NCI-H1105 (cell line): ENCODE measurements around the gene TEDC1.

ENCODE experiments used
- DNase-seq: peaks from one replicate; lab custom pipeline; 2025; lab: John Stamatoyannopoulos, UW

The TEDC1 gene, protein sequence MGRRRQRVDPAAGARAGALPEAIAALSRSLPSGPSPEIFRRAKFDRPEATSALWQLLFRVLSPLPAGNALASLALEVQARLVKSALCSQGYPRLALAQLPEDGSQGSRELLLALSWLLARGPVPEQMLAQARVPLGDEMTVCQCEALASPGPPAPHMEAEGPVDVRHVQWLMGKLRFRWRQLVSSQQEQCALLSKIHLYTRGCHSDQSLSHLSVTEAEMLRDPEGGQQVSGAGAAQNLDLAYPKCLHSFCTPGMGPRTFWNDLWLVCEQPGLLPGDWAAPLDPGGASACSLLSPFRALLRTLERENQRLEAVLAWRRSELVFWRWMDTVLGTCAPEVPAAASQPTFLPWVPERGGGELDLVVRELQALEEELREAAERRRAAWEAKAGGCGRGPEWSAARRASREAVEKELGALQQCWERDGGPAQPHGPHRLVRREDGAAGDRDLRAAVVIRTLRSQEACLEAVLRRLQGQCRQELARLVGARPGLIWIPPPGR

DNA sequence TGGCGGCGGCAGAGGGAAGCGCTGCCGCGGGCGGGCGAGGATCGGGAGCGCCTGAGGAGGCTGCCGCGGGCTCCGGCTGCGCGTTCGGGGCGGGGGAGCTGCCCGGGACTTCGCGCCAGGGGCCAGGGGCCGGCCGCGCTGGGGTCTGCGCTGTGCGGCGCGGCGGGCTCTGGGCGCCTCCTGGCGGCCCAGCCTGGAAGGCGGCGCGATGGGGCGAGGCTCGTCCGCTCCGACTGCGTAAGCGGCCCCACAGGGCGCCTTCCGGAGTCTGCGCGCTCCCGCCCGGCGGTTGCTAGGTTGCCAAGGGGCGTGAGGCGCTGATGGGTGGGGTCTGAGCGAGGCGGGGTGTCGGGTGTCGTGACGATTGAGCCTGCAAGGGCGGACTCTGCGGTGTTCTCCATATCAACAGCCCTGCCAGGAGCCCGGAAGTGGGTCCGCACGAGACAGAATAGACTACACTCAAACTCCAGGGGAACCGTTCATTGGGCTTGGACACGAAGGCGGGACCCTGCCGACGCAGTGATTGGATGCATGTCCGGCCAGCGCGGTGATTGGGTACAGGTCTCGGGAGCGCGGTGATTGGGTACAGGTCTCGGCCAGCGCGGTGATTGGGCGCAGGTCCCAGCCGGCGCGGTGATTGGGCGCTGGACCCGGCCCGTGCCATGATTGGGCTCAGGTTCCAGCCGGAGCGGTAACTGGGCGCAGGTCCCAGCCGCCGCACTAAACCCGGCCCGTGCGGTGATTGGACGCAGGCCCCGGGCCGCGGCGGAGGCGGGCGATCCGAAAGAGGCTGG, at the start of gene TEDC1:
TSS of gene TEDC1 (plus strand) at position 675 of the 794 bp plus-strand sequence. CDS start 130 bp downstream, outside the sequence.
- DNase-seq = peak; percentile 100

DNA sequence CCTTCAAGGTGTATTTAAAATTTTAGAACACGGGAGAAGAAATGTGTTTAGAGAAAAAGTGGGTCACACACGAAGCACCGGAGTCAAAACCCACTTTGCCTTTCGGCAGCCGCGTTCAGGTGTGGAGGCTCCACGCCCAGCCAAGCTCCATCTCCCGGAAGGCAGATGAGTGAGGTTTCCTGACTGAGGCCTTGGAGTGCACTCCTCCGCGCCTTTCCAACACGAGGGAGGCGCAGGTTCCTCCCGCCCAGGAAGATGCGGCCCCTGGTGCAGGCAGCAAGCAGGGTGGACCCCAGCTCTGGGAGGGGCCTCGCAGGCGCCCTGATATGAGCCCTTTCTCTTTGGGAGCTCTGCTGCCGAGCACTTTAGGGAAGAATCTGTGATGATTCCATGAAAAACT, 48.9 kb upstream of the TEDC1 start:
- DNase-seq = no peak

DNA sequence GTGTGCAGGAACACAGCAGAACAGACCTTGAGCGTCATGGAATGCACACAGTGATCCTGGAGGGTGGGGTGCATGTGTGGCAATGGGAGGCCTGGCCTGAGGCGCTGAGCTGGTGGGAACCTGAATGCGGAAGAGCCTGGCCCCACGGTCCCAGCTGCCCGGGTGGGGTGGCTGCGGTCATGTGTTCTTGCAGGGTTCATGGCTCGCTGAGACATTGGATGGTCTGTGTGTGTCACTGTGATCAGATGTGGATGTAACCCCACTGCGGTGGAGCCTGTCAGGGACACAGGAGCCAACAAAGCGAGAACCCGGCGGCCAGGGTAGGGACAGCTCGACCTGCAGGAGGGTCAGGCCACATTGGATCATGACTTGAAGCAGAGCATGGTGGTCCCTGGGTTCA, 48.2 kb upstream of the TEDC1 start:
- DNase-seq = no peak

DNA sequence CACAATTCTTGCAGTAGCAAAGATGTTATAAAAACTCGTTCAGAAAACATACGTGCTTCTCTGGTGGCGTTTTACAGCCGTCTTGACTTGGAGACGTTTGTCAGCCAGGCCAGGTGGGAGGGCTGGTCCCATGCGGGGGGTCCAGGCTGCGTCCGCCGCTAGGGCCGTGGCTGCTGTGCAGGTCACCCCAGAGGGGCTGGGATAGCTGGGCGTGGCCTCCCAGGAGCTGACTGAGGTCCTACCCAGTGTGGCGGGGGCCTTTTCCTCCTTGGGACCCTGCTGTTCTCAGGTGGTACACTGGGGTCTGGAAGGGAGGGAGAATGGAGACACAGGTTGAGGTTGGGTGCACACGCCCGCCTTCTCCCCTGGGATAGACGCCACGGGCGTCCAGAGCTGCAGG, 46.2 kb upstream of the TEDC1 start:
- no peak for DNase-seq

DNA sequence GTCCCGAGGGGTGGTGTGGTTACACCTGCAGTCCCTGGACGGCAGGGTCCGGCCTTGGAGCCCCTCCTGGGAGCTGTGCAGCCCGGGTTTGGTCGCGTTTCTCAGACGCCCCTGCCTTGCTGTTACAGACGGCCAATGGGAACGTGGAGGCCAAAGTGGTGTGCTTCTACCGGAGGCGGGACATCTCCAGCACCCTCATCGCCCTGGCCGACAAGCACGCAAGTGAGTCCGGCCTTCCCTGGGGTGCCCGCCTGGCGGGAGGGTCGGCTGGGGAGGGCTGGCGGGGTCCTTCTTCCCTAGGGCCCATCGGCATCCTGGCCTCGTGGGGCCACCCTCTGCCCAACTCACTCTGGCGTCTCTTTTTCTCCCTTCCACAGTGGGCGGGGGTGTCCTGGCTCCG, 45.8 kb upstream of the TEDC1 start:
- no peak for DNase-seq

DNA sequence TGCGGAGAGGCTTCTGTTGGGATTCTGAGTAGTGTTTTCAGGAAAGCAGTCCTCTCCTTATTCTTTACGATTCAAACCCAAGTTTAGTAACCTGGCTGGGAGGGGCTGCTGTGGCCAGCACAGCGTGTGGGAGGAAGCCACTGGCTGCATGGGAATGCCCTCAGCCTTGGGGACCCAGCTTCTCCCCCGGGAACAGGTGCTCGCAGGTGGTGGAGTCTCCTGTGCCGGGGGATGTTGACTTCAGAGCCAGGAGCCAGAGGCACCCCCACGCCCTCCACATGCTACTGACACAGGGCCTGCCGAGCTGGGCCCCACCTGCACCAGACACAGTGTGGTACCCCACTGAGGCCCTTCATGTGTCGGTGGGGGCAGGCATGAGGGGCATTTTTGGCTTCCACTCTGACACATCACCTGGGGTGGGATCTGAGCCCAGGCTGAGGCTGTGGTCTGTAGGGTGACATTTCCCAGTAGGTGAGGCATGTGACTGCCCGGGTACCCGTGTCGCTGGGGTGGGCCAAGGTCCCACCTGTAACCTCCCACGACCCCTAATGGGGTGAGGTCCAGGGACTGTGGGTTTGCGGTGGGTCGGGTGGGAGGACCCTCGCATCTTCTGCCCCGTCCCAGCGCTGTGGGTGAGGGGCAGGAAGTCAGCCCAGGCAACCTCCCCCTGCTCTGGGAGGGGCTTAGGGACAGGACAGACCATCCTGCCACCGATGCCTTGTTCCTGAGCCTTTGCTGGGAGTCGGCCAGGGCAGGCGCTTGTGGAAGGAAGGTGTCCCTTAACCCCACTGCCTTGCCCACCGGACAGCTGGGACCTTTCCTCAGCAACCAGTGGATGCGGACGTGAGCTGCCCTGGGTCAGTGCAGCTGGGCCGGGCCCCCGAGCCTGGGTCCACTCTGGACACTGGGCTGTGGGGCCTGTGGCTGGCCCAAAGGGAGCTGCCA, 44.9 kb upstream of the TEDC1 start:
- no peak for DNase-seq

DNA sequence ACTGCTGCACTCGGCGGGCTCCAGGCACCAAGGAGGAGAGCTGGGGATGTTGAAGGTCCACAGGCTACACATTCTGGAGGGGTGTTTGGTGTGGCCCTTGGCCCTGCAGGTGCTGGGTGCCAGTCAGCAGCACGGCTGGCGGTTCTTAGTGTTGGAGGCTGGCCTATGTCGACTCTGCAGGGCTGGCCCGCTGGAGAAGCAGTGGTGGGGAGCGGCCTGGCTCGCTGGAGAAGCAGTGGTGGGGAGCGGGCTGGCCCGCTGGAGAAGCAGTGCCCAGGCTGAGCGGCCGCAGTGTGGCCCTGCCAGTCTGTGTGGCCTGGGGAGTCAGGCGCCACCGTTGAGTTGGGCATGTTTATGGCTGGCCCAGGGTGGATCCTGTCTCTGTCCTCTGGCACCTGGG, 44.1 kb upstream of the TEDC1 start:
- no peak for DNase-seq

DNA sequence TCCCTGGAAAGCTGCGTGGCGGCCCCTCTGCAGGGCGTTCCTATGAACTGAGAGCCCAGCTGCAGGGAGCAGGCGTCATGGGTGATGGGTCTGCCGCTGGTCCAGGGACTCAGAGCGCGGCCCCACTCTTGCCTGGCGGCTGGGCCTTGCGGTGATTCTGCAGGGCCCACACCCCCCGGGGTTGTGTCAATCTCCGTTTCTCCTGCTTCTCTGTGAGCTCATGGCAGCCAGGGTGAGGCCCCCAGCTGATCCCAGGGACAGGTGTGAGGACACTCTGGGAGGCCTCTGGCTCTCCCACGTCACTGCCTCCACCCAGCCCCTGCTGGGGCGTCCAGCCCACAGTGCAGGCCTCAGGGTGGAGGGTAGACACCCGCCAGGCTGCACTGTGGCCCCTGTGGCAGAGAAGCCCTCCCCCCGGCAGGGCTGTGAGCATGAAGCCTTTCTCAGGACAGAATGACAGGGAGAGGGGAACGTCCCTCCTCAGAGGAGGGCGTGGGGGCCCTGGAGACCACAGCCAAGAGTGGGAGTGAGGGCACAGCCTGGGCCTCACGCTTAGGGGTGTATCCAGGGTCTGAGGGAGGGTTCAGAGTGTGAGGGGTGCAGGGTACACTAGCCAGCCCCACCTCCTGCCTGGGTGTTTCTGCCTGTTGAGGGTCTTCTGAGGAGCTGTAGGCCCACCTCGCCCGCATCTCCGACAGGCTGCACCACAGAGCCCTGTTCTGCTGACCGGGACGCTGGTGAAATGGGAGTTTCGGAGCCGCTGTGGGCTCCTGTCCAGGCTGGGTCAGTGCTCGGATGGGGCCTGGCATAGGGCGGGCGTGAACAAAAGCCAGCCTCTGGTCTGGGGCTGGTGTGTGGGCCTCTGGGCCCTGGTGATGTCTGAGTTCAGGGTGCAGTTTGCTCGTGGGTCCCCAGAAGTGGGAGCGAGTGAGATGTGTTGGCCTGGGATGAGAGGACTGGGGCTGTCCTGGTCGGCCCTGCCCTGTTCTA, 43.1 kb upstream of the TEDC1 start:
- DNase-seq = no peak

DNA sequence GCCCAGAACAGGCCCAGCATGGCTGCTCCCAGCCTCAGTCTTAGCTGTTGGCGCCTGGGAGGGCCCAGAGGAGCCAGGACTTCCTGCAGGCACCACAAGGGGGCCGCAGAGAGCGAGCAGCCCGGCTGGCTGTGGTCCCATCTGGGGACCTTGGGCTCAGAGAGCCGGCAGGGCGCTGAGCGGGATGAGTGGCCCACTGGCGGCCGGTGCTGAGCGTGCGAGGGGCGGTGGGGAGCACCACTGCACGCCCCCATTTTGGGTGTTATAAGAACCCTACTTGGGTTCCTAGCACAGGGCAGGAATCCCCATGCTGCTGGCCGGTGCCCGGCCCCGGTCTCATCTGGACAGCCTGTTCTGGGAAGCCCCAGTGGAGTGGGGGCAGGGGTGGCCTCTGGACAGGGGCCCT, 42.3 kb upstream of the TEDC1 start:
- no peak for DNase-seq

DNA sequence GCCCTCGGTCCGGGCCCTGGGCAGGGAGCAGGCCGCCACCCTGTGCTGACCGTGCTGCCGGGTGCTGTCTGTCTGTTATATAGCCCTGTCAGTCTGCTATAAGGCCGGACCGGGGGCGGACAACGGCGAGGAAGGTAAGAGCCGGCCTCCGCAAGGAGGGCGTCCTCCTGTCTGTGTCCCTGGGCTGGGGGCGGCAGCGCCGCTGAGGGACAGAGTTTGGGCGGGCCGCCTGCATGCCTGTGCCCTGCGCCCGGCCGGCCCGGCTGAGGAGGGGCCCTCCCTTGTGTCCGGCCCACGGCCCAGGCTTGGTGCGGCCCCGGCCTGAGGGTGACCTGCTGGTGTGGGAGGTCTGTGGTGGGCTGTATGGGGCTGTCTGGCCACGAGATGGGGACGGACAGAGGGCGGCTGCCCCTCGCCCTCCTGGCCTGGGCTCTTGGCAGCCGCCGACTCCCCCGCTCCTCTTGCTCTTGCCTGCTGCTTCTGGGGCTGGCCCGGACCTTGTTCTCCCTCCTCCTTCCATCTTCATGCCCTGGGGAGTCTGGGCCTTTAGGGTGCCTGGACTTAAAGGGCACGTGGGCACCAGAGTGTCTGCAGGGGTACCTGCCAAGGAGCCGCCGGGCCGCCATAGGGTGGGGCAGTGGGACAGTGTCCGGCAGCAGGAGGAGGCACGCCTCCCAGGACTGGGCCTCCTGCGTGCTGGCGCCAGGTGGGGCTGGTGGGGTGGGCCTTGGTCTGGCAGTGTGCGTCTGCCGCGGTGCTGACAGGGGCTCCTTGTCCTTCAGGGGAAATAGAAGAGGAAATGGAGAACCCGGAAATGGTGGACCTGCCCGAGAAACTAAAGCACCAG, 41.5 kb upstream of the TEDC1 start:
- DNase-seq = no peak

DNA sequence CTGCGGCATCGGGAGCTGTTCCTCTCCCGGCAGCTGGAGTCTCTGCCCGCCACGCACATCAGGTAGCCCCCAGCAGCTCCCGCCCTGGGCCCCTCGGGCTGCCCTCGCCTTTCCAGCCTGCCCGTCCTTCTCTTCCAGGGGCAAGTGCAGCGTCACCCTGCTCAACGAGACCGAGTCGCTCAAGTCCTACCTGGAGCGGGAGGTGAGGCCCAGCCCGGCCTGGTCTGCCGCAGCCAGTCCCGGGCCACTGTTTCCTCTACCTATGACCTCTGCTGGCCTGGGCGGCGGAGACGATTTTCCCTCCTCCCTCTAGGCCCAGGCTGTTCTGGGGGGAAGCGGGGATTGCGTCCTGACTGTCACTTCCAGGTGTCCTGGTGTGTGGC, 40.9 kb upstream of the TEDC1 start:
- DNase-seq = no peak

DNA sequence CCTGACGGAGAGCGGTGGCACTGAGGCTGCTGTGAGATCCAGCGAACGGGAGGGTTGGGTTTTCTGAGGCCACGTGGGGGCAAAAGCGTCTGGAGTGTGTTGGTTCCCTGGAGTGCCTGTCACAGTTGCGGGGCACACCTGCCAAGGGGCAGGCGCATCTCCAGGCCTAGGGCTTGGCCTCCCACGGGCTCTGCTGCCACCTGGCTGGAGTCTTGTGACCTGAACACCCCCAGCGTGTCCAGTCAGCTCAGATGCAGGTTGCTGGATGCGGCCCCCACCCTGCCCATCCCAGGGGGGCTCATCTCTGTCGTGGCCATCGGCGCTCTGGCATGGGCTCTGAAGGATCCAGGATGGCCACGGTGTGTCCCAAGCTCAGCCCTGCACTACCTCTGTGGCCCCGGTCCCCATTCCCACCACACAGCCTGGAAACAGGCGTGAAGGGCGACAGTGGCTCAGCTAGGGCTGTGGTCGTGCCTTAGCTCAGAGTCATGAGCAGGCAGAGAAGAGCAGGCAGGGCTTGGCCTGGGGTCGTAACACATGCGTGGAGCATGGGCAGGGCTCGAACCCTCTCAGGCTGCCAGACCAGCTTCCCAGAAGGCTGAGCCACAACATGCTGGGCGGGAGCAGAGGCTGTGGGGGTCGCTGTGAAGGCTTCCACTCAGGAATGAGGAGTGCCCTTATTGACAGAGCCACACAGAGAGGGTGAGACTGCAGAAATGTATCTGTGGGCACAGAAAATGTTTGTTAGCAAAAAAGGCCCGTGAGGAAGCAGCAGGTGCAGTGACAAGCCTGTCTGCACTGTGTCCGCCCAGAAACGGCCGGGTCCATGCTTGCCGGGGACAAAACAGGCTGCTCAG, 40.0 kb upstream of the TEDC1 start:
- DNase-seq = no peak

DNA sequence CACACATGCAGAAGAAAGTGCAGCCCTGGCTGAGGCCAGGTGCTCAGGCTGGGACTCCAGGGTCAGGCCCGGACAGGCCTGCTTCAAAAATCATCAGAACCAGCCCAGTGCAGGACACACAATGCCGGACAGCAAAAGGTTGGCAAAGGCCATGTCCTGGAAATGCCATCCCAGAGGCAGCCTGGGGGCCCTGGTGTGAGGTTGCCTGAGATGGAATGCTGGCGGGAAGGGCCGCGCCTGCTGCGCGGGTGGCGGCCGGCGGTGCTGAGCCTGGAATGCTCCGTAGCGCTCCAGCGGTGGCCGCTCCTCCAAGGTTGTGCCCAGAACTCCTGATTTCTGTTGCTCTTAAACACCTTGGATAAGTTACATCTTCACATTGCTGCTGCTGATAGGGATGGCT, 38.1 kb upstream of the TEDC1 start:
- DNase-seq = no peak

DNA sequence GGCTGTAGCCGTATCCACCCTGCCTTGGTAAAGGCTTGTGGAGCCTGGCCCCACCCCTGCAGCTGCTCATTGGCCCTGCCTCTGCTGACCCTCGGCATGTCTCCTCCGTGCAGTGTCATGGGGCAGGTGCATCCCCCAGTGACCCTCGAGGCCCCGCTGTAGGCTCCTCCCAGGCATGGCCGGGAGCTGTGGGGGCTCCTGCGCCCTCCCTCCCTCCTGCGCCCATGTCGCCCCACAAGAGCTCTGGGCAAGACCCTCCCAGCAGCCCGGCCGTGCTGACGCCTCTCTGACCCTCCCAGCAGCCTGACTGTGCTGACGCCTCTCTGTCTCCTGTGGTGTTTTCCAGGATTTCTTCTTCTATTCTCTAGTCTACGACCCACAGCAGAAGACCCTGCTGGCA, 37.2 kb upstream of the TEDC1 start:
- DNase-seq = no peak

DNA sequence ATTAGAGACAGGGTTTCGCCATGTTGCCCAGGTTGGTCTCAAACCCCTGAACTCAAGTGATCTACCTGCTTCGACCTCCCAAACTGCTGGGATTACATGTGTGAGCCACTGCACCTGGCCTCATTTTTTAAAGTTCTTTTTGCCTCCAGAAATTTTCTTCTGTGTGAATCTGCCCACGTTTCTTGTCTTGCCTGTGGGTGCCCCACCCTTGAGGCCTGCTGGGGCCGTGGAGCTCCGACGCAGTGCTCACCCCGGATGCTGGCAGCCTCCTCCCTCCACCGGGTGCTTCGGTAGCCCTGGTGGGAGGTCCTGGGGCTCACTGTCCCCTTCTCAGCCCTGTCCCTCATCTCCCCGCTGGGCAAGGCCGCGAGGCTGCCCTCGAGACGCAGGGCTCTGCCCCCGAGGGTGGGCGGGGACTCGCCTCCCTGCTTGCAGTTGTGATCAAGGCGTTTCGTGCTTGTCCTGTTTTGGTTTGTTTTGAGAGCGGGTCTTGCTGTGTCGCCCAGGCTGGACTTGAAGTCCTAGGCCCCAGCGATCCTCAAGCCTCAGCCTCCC, 35.9 kb upstream of the TEDC1 start:
- DNase-seq = no peak

DNA sequence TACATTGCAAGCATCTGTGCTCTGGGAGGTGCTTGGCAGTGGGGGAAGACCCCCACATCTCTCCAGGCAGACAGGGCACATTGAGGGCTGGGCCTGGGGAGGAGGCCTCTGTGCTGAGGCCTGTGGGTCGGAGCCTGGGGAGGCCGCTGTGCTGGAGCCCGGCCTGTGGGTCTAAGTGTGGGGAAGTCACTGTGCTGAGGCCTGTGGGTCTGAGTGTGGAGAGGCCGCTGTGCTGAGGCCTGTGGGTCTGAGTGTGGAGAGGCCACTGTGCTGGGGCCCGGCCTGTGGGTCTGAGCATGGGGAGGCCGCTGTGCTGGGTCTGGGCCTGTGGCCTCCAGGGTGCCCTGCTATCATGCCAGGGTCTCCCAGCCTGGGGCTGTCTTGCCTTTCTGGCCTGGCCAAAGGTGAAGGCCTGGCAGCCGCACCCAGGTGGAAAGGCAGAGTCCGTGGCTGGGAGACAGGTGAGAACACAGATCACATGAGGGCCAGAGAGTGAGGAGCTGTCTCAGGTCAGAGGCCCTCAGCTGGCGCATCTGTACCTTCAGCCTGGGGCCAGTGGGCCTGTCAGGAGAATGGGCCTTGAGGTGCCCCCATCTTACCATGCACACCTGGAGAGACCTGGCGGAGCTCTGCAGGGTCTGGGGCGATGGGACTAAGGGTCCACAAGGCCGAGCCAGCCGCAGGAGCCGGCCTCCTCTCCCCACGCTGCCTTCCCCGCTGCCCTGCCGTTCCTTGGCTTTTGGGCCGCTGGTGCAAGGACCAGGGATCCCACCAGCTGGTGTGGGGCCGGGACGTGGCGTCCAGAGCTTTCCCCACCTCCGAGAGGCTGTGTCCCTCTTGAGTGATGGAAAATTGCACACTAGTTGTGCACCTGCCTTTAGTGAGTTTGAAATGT, 35.0 kb upstream of the TEDC1 start:
- DNase-seq = no peak

DNA sequence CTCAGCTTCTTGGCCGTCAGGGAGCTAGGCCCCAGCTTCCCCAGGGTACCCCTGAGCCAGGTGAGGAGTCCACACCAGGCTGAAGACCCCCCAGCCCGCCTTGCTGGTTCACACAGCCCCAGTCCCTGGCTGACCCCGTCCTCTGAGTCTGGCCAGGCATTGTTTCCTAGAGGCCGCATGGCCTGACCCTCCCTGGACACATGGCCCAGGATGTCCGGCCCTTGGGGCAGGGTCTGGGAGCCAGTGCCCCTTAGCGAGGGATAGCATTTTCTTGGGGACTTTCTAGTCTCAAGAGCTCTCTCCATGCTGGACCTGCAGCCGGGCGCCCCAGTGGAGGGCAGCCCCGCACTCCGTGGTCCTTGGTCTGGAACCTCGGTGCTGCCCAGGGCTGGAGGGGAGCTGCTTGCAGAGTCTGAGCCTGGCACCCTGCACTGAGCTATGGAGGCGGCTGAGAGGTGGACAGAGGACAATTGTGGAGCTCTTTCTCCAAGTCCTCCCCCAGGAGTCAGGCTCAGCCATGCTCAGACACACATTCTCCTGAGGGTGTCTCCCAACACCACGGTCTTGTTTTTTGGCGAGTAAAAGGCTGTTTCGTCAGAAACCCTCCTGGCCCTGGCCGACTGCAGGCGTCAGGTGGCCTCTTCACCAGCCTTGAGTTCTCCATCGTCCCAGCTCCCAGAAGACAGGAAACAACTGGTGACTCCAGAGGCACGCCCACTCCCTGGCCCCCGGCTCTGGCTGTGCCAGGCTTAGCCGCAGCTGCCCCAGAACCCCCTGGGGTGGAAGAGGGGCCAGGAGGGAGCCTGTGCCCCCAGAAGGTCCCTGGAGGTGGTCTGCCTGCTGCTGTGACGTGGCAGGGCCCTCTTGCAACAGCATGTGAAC, 34.1 kb upstream of the TEDC1 start:
- DNase-seq = no peak
